ENCODE measurements around the gene OXCT1. TPM values are rescaled to one million over a fixed set of nuclear protein-coding genes. Genes with fewer than 3 reads are reported as not detected.

The OXCT1 gene
- total and polyA plus RNA-seq, 2 experiments from 2014 or later = 16.1 to 20.5 TPM

DNA sequence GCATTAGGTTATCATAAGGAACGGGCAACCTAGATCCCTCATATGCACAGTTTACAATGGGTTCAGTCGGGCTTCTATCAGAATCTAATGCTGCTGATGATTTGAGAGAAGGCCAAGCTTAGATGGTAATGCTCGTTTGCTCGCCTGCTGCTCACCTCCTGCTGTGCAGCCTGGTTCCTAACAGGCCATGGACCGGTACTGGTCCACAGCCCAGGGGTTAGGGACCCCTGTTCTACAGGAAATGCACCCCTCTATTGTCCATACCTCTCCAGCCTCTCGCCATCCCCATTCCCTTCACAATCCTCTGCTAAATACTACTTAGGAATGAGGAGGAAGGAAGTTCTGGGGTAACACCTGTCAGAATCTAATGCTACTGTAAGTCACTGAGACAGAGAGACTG, 75.1 kb downstream of the OXCT1 start:
- H2AFZ ChIP-seq = no peak overlapping the region
- no peak overlapping the region; the same call in 1 of the 2 replicates for H3K9ac ChIP-seq

DNA sequence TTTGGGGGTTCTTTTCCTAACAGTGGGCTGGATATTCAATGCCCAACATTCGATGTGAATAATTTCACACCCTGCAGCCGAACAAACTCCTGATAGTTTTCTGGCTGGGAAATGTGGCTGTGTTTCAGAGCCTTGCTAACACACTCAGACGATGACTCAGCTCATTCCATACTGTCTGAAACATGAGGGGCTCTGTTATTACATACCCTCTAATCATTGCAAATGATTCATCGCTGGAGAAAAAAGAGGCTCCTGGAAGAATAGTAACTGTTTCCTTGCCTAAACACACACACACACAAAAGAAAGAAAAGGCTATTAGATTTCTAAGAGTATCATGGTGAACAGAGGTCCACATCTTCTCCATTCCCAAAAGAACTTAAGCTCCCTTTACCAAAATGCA, 75.8 kb downstream of the OXCT1 start:
- in situ Hi-C loops (cut with MboI) = no loop called here

More for the DNA sequence above, 75.1 kb downstream of the OXCT1 start:
- Histone ChIP-seq H4K20me1 (ENCODE audit: insufficient read depth) (no peaks in the 10 kb centered on the region), H3K36me3 (ENCODE audit: low read depth) (no peaks in the 10 kb centered on the region; the same call in 1 of the 2 replicates), H3K4me2 (ENCODE audit: unreplicated experiment) (peak overlapping the region; percentile 53), H3K27me3 (replicated peaks; ENCODE audit: insufficient read depth) (no peaks in the 10 kb centered on the region), H3K4me1 (ENCODE audit: insufficient read depth) (peaks cover 46% of the 10 kb centered on the region), H3K4me3 (no peak overlapping the region), H3K9me2 (ENCODE audit: insufficient read depth) (no peaks in the 10 kb centered on the region), H3K79me2 (ENCODE audit: insufficient read depth) (no peaks in the 10 kb centered on the region), H3K9me3 (ENCODE audit: low read depth) (no peaks in the 10 kb centered on the region), H3K27ac (no peak overlapping the region), H3F3A (ENCODE audit: insufficient read depth) (peaks cover 16% of the 10 kb centered on the region)
- no peak for DNase-seq
- in situ Hi-C loops (cut with MboI) = no loop called here
- WGBS, 2 experiments (ENCODE audit: low coverage in 1 of 2, low lambda C conversion rate in 2 of 2, missing lambda C conversion rate in 2 of 2) = 85% methylated on average over 6 of the region's 6 CpGs
- TF ChIP-seq EZH2phosphoT487 (IDR thresholded peaks at IDR 0.05; ENCODE audit: insufficient read depth, low read depth) (no peak), EZH2 (IDR thresholded peaks at IDR 0.05; ENCODE audit: insufficient read depth, poor library complexity, severe bottlenecking) (no peak)

DNA sequence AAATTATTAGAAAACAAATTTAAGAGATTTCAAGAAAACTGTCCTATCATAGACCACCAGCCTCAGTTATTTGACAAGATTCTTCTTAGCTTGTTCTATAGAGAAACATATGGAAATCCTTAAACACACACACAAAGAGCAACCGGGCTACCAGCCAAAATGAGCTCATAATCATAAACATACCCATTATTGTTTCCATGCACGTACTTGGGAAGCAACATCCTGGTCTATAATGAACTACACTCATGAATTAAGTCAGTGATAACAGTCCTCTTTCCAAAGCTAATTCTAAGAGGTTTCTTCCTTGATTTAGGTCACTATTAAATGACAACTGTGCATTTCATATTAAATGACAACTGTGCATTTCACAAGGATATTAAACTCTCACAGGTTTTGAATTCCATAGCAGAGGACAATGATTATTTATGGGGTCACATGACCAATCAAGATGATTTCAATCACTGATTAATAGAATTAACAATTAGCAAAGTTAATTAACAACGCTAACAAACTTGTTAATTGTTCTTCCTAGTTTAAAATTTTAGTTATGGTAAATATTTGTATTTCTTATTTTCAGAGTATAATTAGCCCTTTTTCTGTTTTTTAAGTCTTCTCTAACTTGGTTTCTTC, 77.0 kb downstream of the OXCT1 start:
- Histone ChIP-seq H3K4me2 (ENCODE audit: unreplicated experiment) (peak overlapping the region; percentile 42), H3K9me2 (ENCODE audit: insufficient read depth) (no peaks in the 10 kb centered on the region), H3K27me3 (replicated peaks; ENCODE audit: insufficient read depth) (no peaks in the 10 kb centered on the region), H3K4me3 (no peak overlapping the region), H2AFZ (no peak overlapping the region), H3K36me3 (ENCODE audit: low read depth) (no peaks in the 10 kb centered on the region), H3K27ac (no peak overlapping the region), H4K20me1 (ENCODE audit: insufficient read depth) (no peaks in the 10 kb centered on the region), H3K9ac (no peak overlapping the region), H3F3A (ENCODE audit: insufficient read depth) (peaks cover 33% of the 10 kb centered on the region), H3K4me1 (ENCODE audit: insufficient read depth) (peaks cover 64% of the 10 kb centered on the region), H3K79me2 (ENCODE audit: insufficient read depth) (no peaks in the 10 kb centered on the region), H3K9me3 (ENCODE audit: low read depth) (no peaks in the 10 kb centered on the region)
- no peak for TF ChIP-seq EZH2 (IDR thresholded peaks at IDR 0.05; ENCODE audit: insufficient read depth, poor library complexity, severe bottlenecking)
- no peak for TF ChIP-seq EZH2phosphoT487 (IDR thresholded peaks at IDR 0.05; ENCODE audit: insufficient read depth, low read depth)
- WGBS, 2 experiments (ENCODE audit: low coverage in 1 of 2, low lambda C conversion rate in 2 of 2, missing lambda C conversion rate in 2 of 2) = 34 to 37% methylated on average over 3 of the region's 3 CpGs
- in situ Hi-C loops (cut with MboI) = no loop called here
- peak; percentile 75 for DNase-seq

More for the DNA sequence above, 75.8 kb downstream of the OXCT1 start:
- Histone ChIP-seq H3K4me1 (ENCODE audit: insufficient read depth) (peaks cover 52% of the 10 kb centered on the region), H3F3A (ENCODE audit: insufficient read depth) (peaks cover 23% of the 10 kb centered on the region), H3K36me3 (ENCODE audit: low read depth) (no peaks in the 10 kb centered on the region; the same call in 1 of the 2 replicates), H3K27ac (peak overlapping the region; percentile 69), H3K9me2 (ENCODE audit: insufficient read depth) (no peaks in the 10 kb centered on the region), H3K4me2 (ENCODE audit: unreplicated experiment) (peak overlapping the region; percentile 53), H2AFZ (no peak overlapping the region), H3K79me2 (ENCODE audit: insufficient read depth) (no peaks in the 10 kb centered on the region), H3K9ac (peak overlapping the region; percentile 32; the same call in 1 of the 2 replicates), H3K9me3 (ENCODE audit: low read depth) (no peaks in the 10 kb centered on the region), H3K4me3 (peak overlapping the region; percentile 38; the same call in 1 of the 2 replicates), H3K27me3 (replicated peaks; ENCODE audit: insufficient read depth) (no peaks in the 10 kb centered on the region), H4K20me1 (ENCODE audit: insufficient read depth) (no peaks in the 10 kb centered on the region)
- peak; percentile 96 for DNase-seq
- 0 out of 2 replicates have a peak, but pooled peaks have one; percentile 48 for TF ChIP-seq EZH2phosphoT487 (IDR thresholded peaks at IDR 0.05; ENCODE audit: insufficient read depth, low read depth)
- no peak for TF ChIP-seq EZH2 (IDR thresholded peaks at IDR 0.05; ENCODE audit: insufficient read depth, poor library complexity, severe bottlenecking)
- 0 to 1% methylated on average over 4 of the region's 4 CpGs for WGBS, 2 experiments (ENCODE audit: low coverage in 1 of 2, low lambda C conversion rate in 2 of 2, missing lambda C conversion rate in 2 of 2)

DNA sequence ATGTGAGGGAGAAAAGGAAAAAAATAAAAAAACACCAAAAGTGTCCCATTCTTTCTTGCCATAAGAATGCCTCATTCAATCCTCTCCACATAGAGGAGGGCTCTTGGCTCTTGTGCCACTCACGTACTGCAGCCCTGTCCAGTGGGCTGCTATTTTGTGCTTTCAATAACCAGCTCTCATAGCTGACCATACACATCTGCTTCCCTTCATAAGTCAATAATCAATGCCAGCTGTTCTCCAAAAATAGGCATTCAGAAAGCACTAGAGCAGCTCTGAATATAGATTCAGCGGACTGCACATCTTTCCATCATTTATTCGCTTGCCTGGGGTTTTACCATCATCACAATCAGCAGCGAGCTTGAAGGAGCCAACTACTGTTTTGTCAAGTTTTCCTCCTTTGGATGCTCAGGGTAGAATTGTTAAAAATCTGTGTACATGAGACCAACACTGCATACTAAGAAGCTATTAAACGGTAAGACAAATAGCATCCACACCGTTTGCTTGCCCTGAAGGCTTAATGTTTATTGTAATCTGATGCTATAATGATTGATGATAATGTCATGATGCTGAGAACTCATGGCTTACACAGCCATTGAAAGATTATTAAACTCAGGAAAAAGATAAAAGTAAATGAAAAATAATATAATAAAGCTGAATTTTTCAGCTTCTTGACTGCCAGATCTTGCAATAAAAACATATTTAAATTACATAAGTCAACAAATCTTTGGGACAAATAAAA, 80.0 kb downstream of the OXCT1 start:
- peaks cover 28% of the 10 kb centered on the region for H3F3A ChIP-seq (ENCODE audit: insufficient read depth)
- H3K4me2 ChIP-seq (ENCODE audit: unreplicated experiment) = peak overlapping the region; percentile 18
- H3K4me3 ChIP-seq = no peak overlapping the region
- H3K9ac ChIP-seq = no peak overlapping the region
- no peak overlapping the region for H3K27ac ChIP-seq
- no peaks in the 10 kb centered on the region for H3K9me2 ChIP-seq (ENCODE audit: insufficient read depth)
- H3K36me3 ChIP-seq (ENCODE audit: low read depth) = no peaks in the 10 kb centered on the region
- no peaks in the 10 kb centered on the region for H3K27me3 ChIP-seq (replicated peaks; ENCODE audit: insufficient read depth)
- in situ Hi-C loops (cut with MboI) = no loop called here
- H3K4me1 ChIP-seq (ENCODE audit: insufficient read depth) = peaks cover 53% of the 10 kb centered on the region
- H3K9me3 ChIP-seq (ENCODE audit: low read depth) = no peaks in the 10 kb centered on the region
- WGBS, 2 experiments (ENCODE audit: low coverage in 1 of 2, low lambda C conversion rate in 2 of 2, missing lambda C conversion rate in 2 of 2) = 40 to 45% methylated on average over 6 of the region's 6 CpGs
- H4K20me1 ChIP-seq (ENCODE audit: insufficient read depth) = no peaks in the 10 kb centered on the region
- DNase-seq = peak; percentile 40
- TF ChIP-seq EZH2 (IDR thresholded peaks at IDR 0.05; ENCODE audit: insufficient read depth, poor library complexity, severe bottlenecking) = no peak
- TF ChIP-seq EZH2phosphoT487 (IDR thresholded peaks at IDR 0.05; ENCODE audit: insufficient read depth, low read depth) = no peak
- H2AFZ ChIP-seq = no peak overlapping the region
- H3K79me2 ChIP-seq (ENCODE audit: insufficient read depth) = no peaks in the 10 kb centered on the region

Measured in GM23248 (cell line).